ENCODE measurements around the gene NELFA.
"Not testable (repeated sequence)": the region's sequence is repeated elsewhere in the genome, so short reads cannot be mapped to it uniquely, and the experiment has no call there.

The NELFA gene

GRCh38 chr4:2040391-2041238 lies 31.8 kb upstream of the NELFA start:
- Histone ChIP-seq H2AFZ (ENCODE audit: low read depth, low read length) (no peak overlapping the region), H3K36me3 (replicated peaks; ENCODE audit: low read depth, low read length) (no peaks in the 10 kb centered on the region), H4K20me1 (ENCODE audit: insufficient read depth, low read length) (peaks cover 3% of the 10 kb centered on the region; the same call in 1 of the 2 replicates), H3K4me3 (ENCODE audit: low read length) (no peak overlapping the region), H3K79me2 (ENCODE audit: low read length) (no peaks in the 10 kb centered on the region; the same call in 1 of the 2 replicates), H3K9me3 (ENCODE audit: insufficient read depth, low read length) (no peaks in the 10 kb centered on the region), H3K27me3 (ENCODE audit: low read depth, low read length) (no peaks in the 10 kb centered on the region), H3K27ac (ENCODE audit: low read length) (no peak overlapping the region), H3K4me1 (ENCODE audit: low read length) (0 out of 2 replicates have a peak, but pooled peaks cover 2% of the 10 kb centered on the region), H3K9ac (ENCODE audit: low read length) (no peak overlapping the region), H3K4me2 (ENCODE audit: low read length) (no peak overlapping the region)
- TF ChIP-seq EZH2phosphoT487 (IDR thresholded peaks at IDR 0.05; ENCODE audit: low read depth), result no peak
- no peak for TF ChIP-seq CTCF (IDR thresholded peaks at IDR 0.05; ENCODE audit: low read depth, low read length)

GRCh38 chr4:2036866-2037265 lies 28.1 kb upstream of the NELFA start:
- Histone ChIP-seq H3K79me2 (ENCODE audit: low read length) (no peaks in the 10 kb centered on the region), H3K27ac (ENCODE audit: low read length) (no peak overlapping the region), H3K4me2 (ENCODE audit: low read length) (no peak overlapping the region), H3K4me1 (ENCODE audit: low read length) (0 out of 2 replicates have a peak, but pooled peaks cover 2% of the 10 kb centered on the region), H3K9me3 (ENCODE audit: insufficient read depth, low read length) (no peaks in the 10 kb centered on the region), H3K36me3 (replicated peaks; ENCODE audit: low read depth, low read length) (no peaks in the 10 kb centered on the region), H3K9ac (ENCODE audit: low read length) (no peak overlapping the region), H3K4me3 (ENCODE audit: low read length) (no peak overlapping the region), H4K20me1 (ENCODE audit: insufficient read depth, low read length) (no peaks in the 10 kb centered on the region), H2AFZ (ENCODE audit: low read depth, low read length) (no peak overlapping the region), H3K27me3 (ENCODE audit: low read depth, low read length) (no peaks in the 10 kb centered on the region)
- TF ChIP-seq CTCF (IDR thresholded peaks at IDR 0.05; ENCODE audit: low read depth, low read length) (no peak), EZH2phosphoT487 (IDR thresholded peaks at IDR 0.05; ENCODE audit: low read depth) (no peak)

- Histone ChIP-seq H3K4me3 (ENCODE audit: low read length) (no peak overlapping the region), H3K27me3 (ENCODE audit: low read depth, low read length) (no peaks in the 10 kb centered on the region), H3K79me2 (ENCODE audit: low read length) (no peaks in the 10 kb centered on the region), H4K20me1 (ENCODE audit: insufficient read depth, low read length) (no peaks in the 10 kb centered on the region), H3K27ac (ENCODE audit: low read length) (no peak overlapping the region), H3K36me3 (replicated peaks; ENCODE audit: low read depth, low read length) (no peaks in the 10 kb centered on the region), H3K9me3 (ENCODE audit: insufficient read depth, low read length) (no peaks in the 10 kb centered on the region), H3K4me1 (ENCODE audit: low read length) (0 out of 2 replicates have a peak, but pooled peaks cover 2% of the 10 kb centered on the region), H3K4me2 (ENCODE audit: low read length) (no peak overlapping the region), H3K9ac (ENCODE audit: low read length) (no peak overlapping the region), H2AFZ (ENCODE audit: low read depth, low read length) (no peak overlapping the region)
- no peak for TF ChIP-seq EZH2phosphoT487 (IDR thresholded peaks at IDR 0.05; ENCODE audit: low read depth)
These were observed 27.6 kb upstream of the NELFA start for GRCh38 chr4:2036327-2036726.

- not testable (repeated sequence) for H3K79me2 ChIP-seq (ENCODE audit: low read length); H3K4me1 ChIP-seq (ENCODE audit: low read length); H3K4me2 ChIP-seq (ENCODE audit: low read length); H3K9me3 ChIP-seq (ENCODE audit: insufficient read depth, low read length); H3K27me3 ChIP-seq (ENCODE audit: low read depth, low read length); H3K9ac ChIP-seq (ENCODE audit: low read length); H3K27ac ChIP-seq (ENCODE audit: low read length); H3K36me3 ChIP-seq (replicated peaks; ENCODE audit: low read depth, low read length); H3K4me3 ChIP-seq (ENCODE audit: low read length); H4K20me1 ChIP-seq (ENCODE audit: insufficient read depth, low read length); H2AFZ ChIP-seq (ENCODE audit: low read depth, low read length)
These were observed 22.4 kb upstream of the NELFA start for GRCh38 chr4:2031161-2031560.

- not testable (repeated sequence) for H3K27me3 ChIP-seq (ENCODE audit: low read depth, low read length); H3K4me1 ChIP-seq (ENCODE audit: low read length); H3K4me3 ChIP-seq (ENCODE audit: low read length); H3K9me3 ChIP-seq (ENCODE audit: insufficient read depth, low read length); H3K27ac ChIP-seq (ENCODE audit: low read length); H3K36me3 ChIP-seq (replicated peaks; ENCODE audit: low read depth, low read length); H2AFZ ChIP-seq (ENCODE audit: low read depth, low read length); H4K20me1 ChIP-seq (ENCODE audit: insufficient read depth, low read length); H3K9ac ChIP-seq (ENCODE audit: low read length); H3K79me2 ChIP-seq (ENCODE audit: low read length); H3K4me2 ChIP-seq (ENCODE audit: low read length)
These were observed 18.3 kb upstream of the NELFA start for GRCh38 chr4:2027120-2027519.

Data from OCI-LY3 (cell line).